CD4-positive, alpha-beta T cell (primary cell): Measurements from ENCODE around the gene VPS50. TPM values are rescaled to one million over a fixed set of nuclear protein-coding genes. Genes with fewer than 3 reads are reported as not detected.
"Not testable (repeated sequence)": the region's sequence is repeated elsewhere in the genome, so short reads cannot be mapped to it uniquely, and the experiment has no call there.

Experiments
- ATAC-seq: fragments of 200-7000 bp; cut with Tn5 transposase; one replicate; pipeline ENCODE4 v1.10.0; 2022; ENCODE audit warnings: mild to moderate bottlenecking; ENCODE audit not compliant: poor library complexity
- CTCF ChIA-PET: fragments of 350-600 bp; sonication (Branson Sonifier 250); formaldehyde crosslinking; loops from one replicate; lab custom pipeline; 2021; ENCODE audit warnings: antibody characterized with exemption, inconsistent platforms; lab: Charles Lee
- POLR2A ChIA-PET: fragments of 350-600 bp; sonication (Branson Sonifier 250); formaldehyde crosslinking; loops from one replicate; lab custom pipeline; 2021; ENCODE audit warnings: antibody characterized with exemption, inconsistent platforms; lab: Charles Lee
- DNase-seq, 14 experiments: peaks; one replicate each; pipeline ENCODE4 v3.0.0-alpha.2; 2013 to 2020; ENCODE audit warnings: mixed read lengths in 2 of 14
- H3K27ac ChIP-seq, 2 donors: one replicate each; pipeline versions ENCODE4 v1.5.1 to v1.7.0; 2013; ENCODE audit warnings: low read length in 2 of 2, low read depth in 1 of 2, mild to moderate bottlenecking in 1 of 2
- H3K27me3 ChIP-seq, 2 experiments: 1 replicate in 1 of 2; 2 replicates in 1 of 2; pipeline versions ENCODE4 v1.6.1 to v1.7.0; 2013; ENCODE audit warnings: low read length in 2 of 2, control low read depth in 1 of 2, mild to moderate bottlenecking in 1 of 2, moderate library complexity in 1 of 2; ENCODE audit not compliant: insufficient read depth in 2 of 2, control insufficient read depth in 1 of 2
- H3K36me3 ChIP-seq: one replicate; pipeline ENCODE4 v1.6.1; 2013; ENCODE audit warnings: low read length, control low read depth; ENCODE audit not compliant: insufficient read depth
- H3K4me1 ChIP-seq: one replicate; pipeline ENCODE4 v1.6.1; 2013; ENCODE audit warnings: low read length, control low read depth; ENCODE audit not compliant: insufficient read depth
- H3K4me3 ChIP-seq: one replicate; pipeline ENCODE4 v1.5.1; 2013; ENCODE audit warnings: mild to moderate bottlenecking, low read length, moderate library complexity
- H3K9me3 ChIP-seq, 2 experiments: 1 replicate in 1 of 2; 2 replicates in 1 of 2; pipeline versions ENCODE4 v1.6.1 to v1.7.0; 2013; ENCODE audit warnings: low read length in 2 of 2, mild to moderate bottlenecking in 2 of 2, control low read depth in 1 of 2, moderate library complexity in 1 of 2; ENCODE audit not compliant: control insufficient read depth in 1 of 2, insufficient read depth in 1 of 2
- H3K27ac Mint-ChIP-seq: one replicate; pipeline ENCODE4 v1.8.0; 2020; ENCODE audit warnings: mixed read lengths
- H3K27me3 Mint-ChIP-seq: one replicate; pipeline ENCODE4 v1.8.0; 2021; ENCODE audit warnings: mixed read lengths
- H3K36me3 Mint-ChIP-seq: one replicate; pipeline ENCODE4 v1.8.0; 2021; ENCODE audit warnings: low read depth, mixed read lengths
- H3K4me1 Mint-ChIP-seq: one replicate; pipeline ENCODE4 v1.8.0; 2021; ENCODE audit warnings: low read depth, mixed read lengths
- H3K4me3 Mint-ChIP-seq: one replicate; pipeline ENCODE4 v1.8.0; 2020; ENCODE audit warnings: mild to moderate bottlenecking, mixed read lengths
- H3K9me3 Mint-ChIP-seq: one replicate; pipeline ENCODE4 v1.8.0; 2020; ENCODE audit warnings: mixed read lengths
- intact Hi-C, 2 experiments: fragments of 100-400 bp; cut with DNase I in 1 of 2; cut with micrococcal nuclease in 1 of 2; formaldehyde crosslinking; loops; one replicate each; pipeline versions ENCODE4 v1.15.1 to v1.9.0; 2023 to 2025; cut with DNase I, micrococcal nuclease
- total RNA-seq, 174 experiments: library from RNA in 2 of 174; stranded (reverse) in 2 of 174; gene quantifications; one replicate each; pipeline ENCODE4 v1.2.3 and lab custom pipeline; 2021 to 2026
- TF ChIP-seq, protein P1 (sequence below): fragments of 200-600 bp; IDR thresholded peaks from one replicate; pipeline ENCODE4 v1.8.0; 2022; ENCODE audit warnings: antibody characterized with exemption, mild to moderate bottlenecking

The VPS50 gene
- total RNA-seq, 2 experiments from 2014 or later = 13.2 to 17.3 TPM

DNA sequence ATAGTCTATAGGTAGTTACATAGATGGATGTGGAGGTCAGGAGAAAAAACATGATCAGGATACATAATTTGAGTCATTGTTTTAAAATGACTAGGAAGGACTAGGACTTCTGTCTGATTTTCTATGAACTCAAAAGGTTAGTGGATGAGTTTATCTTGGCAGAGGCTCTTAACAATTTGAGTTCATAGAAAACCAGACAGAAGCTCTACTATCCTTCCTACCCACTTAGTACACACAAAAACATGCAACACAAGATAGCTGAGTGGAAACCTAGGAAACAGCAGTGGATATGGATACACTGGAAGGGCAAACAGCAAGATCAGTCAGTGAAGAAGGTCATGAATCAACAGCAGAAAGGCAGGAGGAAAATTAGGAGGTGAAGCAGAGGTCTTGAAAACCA is 84.6 kb downstream of the VPS50 start:
- Mint-ChIP-seq H3K36me3 (peaks cover 82% of the 10 kb centered on the region), H3K4me3 (no peak overlapping the region), H3K27me3 (no peaks in the 10 kb centered on the region), H3K27ac (no peak overlapping the region), H3K4me1 (no peaks in the 10 kb centered on the region), H3K9me3 (no peaks in the 10 kb centered on the region)
- ChIA-PET POLR2A (no interaction called here), CTCF (no interaction called here)
- no peak overlapping the region for H3K4me3 ChIP-seq
- H3K4me1 ChIP-seq = no peaks in the 10 kb centered on the region
- no peak for ATAC-seq
- no peaks in the 10 kb centered on the region for H3K27me3 ChIP-seq
- no peak for DNase-seq
- H3K9me3 ChIP-seq = no peaks in the 10 kb centered on the region
- H3K36me3 ChIP-seq = peaks cover 26% of the 10 kb centered on the region
- intact Hi-C loops = no loop called here
- TF ChIP-seq, protein P1, sequence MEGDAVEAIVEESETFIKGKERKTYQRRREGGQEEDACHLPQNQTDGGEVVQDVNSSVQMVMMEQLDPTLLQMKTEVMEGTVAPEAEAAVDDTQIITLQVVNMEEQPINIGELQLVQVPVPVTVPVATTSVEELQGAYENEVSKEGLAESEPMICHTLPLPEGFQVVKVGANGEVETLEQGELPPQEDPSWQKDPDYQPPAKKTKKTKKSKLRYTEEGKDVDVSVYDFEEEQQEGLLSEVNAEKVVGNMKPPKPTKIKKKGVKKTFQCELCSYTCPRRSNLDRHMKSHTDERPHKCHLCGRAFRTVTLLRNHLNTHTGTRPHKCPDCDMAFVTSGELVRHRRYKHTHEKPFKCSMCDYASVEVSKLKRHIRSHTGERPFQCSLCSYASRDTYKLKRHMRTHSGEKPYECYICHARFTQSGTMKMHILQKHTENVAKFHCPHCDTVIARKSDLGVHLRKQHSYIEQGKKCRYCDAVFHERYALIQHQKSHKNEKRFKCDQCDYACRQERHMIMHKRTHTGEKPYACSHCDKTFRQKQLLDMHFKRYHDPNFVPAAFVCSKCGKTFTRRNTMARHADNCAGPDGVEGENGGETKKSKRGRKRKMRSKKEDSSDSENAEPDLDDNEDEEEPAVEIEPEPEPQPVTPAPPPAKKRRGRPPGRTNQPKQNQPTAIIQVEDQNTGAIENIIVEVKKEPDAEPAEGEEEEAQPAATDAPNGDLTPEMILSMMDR = no peak
- H3K27ac ChIP-seq = no peak overlapping the region

DNA sequence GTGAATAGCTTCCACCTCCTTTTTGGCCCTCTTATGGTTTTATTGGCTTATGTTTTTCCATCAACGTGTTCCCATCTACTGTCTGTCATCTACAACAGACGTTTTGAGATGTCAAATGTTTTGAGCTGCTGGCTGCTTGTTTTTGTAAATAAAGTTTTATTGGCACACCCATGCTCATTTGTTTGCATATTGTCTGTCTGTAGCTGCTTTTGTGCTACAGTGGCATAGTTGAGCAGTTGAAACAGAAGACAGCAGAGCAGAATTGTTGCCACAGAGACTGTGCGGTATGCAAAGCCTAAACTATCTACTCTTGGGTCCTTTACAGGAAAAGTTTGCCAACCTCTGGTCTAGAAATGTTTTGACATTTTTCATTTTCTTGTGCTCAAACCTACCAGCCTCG is 88.7 kb downstream of the VPS50 start:
- Histone ChIP-seq H3K27me3 (no peaks in the 10 kb centered on the region), H3K36me3 (peaks cover 18% of the 10 kb centered on the region)
- peaks cover 69% of the 10 kb centered on the region for H3K36me3 Mint-ChIP-seq

DNA sequence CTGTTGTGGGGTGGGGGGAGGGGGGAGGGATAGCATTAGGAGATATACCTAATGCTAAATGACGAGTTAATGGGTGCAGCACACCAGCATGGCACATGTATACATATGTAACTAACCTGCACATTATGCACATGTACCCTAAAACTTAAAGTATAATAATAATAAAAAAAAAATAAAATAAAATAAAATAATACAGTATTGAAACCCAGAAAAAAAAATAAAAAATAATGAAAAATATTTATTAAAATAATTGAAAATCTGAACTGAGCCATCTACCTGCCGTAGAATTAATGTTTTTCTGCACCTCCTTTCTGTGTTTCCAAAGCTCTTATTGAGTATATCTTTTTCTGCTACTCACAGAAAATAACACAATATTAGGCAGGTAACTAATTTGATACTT is 94.1 kb downstream of the VPS50 start:
- H3K27ac Mint-ChIP-seq, ATAC-seq, H3K36me3 ChIP-seq, H3K9me3 Mint-ChIP-seq, H3K27me3 Mint-ChIP-seq, H3K4me3 Mint-ChIP-seq, intact Hi-C loops, CTCF ChIA-PET, DNase-seq, H3K4me3 ChIP-seq, H3K27ac ChIP-seq, H3K4me1 ChIP-seq, H3K4me1 Mint-ChIP-seq, H3K9me3 ChIP-seq, POLR2A ChIA-PET, H3K27me3 ChIP-seq: not testable (repeated sequence)
- peaks cover 35% of the 10 kb centered on the region for H3K36me3 Mint-ChIP-seq

More for the DNA sequence above, 88.7 kb downstream of the VPS50 start:
- Mint-ChIP-seq H3K4me3 (no peak overlapping the region), H3K9me3 (no peaks in the 10 kb centered on the region), H3K27me3 (no peaks in the 10 kb centered on the region), H3K27ac (no peak overlapping the region), H3K4me1 (no peaks in the 10 kb centered on the region)
- no peaks in the 10 kb centered on the region for H3K4me1 ChIP-seq
- ChIA-PET CTCF (no interaction called here), POLR2A (no interaction called here)
- H3K4me3 ChIP-seq = no peak overlapping the region
- ATAC-seq = no peak
- no peak for DNase-seq
- H3K9me3 ChIP-seq = no peaks in the 10 kb centered on the region
- intact Hi-C loops = no loop called here
- no peak overlapping the region for H3K27ac ChIP-seq
- TF ChIP-seq, protein P1 = no peak

DNA sequence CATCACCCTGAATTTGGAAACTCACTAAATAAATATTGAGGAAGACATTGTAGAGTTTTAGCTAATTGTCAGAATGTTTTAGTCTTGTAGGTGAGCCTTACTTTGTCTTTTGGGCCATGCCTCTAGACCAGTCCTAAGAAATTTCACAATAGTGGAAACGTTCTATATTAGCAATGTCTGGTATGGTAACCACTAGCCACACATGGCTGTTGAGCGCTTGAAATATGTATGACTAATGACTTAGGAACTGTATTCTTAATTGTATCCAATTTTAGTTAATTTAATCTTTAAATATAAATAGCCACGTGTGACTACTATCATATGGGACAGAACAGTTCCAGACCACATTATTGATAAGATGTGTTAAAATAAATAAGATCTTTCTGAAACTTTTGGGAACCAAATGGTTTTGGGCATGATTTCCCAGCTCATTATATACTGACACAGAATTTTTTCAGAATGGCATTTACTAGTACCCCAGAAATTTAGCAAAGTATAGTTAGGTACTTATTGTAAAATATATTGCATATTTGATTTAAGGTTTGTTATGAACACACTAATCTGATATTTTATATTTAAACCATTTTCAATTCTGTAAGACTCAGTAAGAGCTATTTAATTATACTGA is 95.0 kb downstream of the VPS50 start:
- H3K9me3 ChIP-seq = no peaks in the 10 kb centered on the region
- intact Hi-C loops = no loop called here
- ChIA-PET POLR2A (interaction anchor here (0.5 kb wide), 1 partner anchor 143 kb away, joined by 3 read pairs; no protein-coding TSS in a partner anchor), CTCF (no interaction called here)
- Mint-ChIP-seq H3K36me3 (peaks cover 35% of the 10 kb centered on the region), H3K4me3 (no peak overlapping the region), H3K27ac (no peak overlapping the region), H3K4me1 (no peaks in the 10 kb centered on the region), H3K27me3 (no peaks in the 10 kb centered on the region), H3K9me3 (no peaks in the 10 kb centered on the region)
- H3K4me3 ChIP-seq = no peak overlapping the region
- TF ChIP-seq, protein P1 = no peak
- peaks cover 5% of the 10 kb centered on the region for H3K36me3 ChIP-seq
- H3K27ac ChIP-seq = no peak overlapping the region
- ATAC-seq = no peak
- no peaks in the 10 kb centered on the region for H3K4me1 ChIP-seq
- H3K27me3 ChIP-seq = no peaks in the 10 kb centered on the region
- DNase-seq = no peak
